AML-193 (cell line): ENCODE results near the gene GABRD.

Source experiments
- DNase-seq, 2 experiments: peaks; one replicate each; lab custom pipeline; 2025; lab: John Stamatoyannopoulos, UW

GABRD gene

GRCh38 chr1:2018217-2019171, 651 bp upstream of the GABRD start:
- no peak for DNase-seq

- DNase-seq, result no peak
These were observed 595 bp downstream of the GABRD start for GRCh38 chr1:2019571-2020309.

- no peak for DNase-seq
These were observed 1.1 kb downstream of the GABRD start for GRCh38 chr1:2020310-2020655.

- DNase-seq, result no peak
These were observed 2.4 kb downstream of the GABRD start for GRCh38 chr1:2021550-2021949.

GRCh38 chr1:2022063-2022770, 3.1 kb downstream of the GABRD start:
- no peak for DNase-seq

- DNase-seq, result no peak
These were observed 4.0 kb downstream of the GABRD start for GRCh38 chr1:2023187-2023586.

GRCh38 chr1:2024451-2024850, 5.3 kb downstream of the GABRD start:
- DNase-seq, result no peak

- no peak for DNase-seq
These were observed 5.7 kb downstream of the GABRD start for GRCh38 chr1:2024887-2025286.

GRCh38 chr1:2025491-2025981, 6.4 kb downstream of the GABRD start:
- no peak for DNase-seq

GRCh38 chr1:2027961-2028583, 8.9 kb downstream of the GABRD start:
- DNase-seq, result no peak

GRCh38 chr1:2028870-2029560, 9.9 kb downstream of the GABRD start:
- DNase-seq, result no peak

- no peak for DNase-seq
These were observed 10.4 kb downstream of the GABRD start for GRCh38 chr1:2029561-2029960.

GRCh38 chr1:2030076-2030871, 11.1 kb downstream of the GABRD start:
- no peak for DNase-seq

GRCh38 chr1:2031546-2032540, 12.7 kb downstream of the GABRD start:
- no peak for DNase-seq

- no peak for DNase-seq
These were observed 13.6 kb downstream of the GABRD start for GRCh38 chr1:2032737-2033136.

GRCh38 chr1:2033165-2033564, 14.0 kb downstream of the GABRD start:
- DNase-seq, result no peak

- no peak for DNase-seq
These were observed 17.1 kb downstream of the GABRD start for GRCh38 chr1:2036287-2036686.

- DNase-seq, result no peak
These were observed 18.3 kb downstream of the GABRD start for GRCh38 chr1:2037314-2037979.

- DNase-seq, result no peak
These were observed 19.1 kb downstream of the GABRD start for GRCh38 chr1:2038229-2038628.
